ENCODE results near the gene TNFRSF17.

DNA sequence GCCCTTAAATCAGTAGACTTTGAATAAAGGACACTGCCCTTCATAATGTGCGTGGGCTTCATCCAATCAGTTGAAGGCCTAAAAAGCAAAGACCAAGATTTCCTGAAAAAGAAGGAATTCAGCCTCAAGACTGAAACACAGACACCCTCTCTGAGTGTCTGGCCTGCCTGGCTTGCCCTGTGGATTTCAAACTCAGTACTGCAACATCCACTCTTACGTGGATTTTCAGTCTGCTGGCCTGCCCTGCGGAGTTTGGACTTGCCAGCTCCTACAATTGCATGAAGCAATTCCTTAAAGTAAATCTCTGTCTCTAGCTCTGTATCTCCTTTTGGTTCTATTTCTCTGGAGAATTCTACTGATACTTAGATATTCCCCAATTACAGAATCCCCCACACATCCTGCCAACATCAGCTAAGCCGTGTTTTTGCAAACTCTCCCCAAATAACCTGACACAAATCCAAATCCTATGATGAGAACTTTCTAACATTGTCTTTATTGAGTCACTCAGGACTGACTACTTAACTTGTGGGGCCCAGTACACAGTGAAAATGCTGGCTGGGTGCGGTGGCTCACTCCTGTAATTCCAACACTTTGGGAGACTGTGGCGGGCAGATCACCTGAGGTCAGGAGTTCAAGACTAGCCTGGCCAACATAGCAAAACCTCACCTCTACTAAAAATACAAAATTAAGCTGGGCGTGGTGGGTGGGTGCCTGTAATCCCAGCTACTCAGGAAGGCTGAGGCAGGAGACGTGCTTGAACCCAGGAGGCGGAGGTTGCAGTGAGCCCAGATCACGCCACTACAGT, 7.2 kb upstream of the TNFRSF17 start:
- TF ChIP-seq, protein P1, sequence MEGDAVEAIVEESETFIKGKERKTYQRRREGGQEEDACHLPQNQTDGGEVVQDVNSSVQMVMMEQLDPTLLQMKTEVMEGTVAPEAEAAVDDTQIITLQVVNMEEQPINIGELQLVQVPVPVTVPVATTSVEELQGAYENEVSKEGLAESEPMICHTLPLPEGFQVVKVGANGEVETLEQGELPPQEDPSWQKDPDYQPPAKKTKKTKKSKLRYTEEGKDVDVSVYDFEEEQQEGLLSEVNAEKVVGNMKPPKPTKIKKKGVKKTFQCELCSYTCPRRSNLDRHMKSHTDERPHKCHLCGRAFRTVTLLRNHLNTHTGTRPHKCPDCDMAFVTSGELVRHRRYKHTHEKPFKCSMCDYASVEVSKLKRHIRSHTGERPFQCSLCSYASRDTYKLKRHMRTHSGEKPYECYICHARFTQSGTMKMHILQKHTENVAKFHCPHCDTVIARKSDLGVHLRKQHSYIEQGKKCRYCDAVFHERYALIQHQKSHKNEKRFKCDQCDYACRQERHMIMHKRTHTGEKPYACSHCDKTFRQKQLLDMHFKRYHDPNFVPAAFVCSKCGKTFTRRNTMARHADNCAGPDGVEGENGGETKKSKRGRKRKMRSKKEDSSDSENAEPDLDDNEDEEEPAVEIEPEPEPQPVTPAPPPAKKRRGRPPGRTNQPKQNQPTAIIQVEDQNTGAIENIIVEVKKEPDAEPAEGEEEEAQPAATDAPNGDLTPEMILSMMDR (IDR thresholded peaks at IDR 0.05; ENCODE audit: borderline replicate concordance, extremely low read depth, low read length, poor library complexity, severe bottlenecking), result no peak
- TF ChIP-seq EZH2 (IDR thresholded peaks at IDR 0.05; ENCODE audit: borderline replicate concordance, low read depth, low read length, severe bottlenecking), result no peak
